AG04450 (cell line): ENCODE data around the gene IL1RAP. TPM values are rescaled to one million over a fixed set of nuclear protein-coding genes. Genes with fewer than 3 reads are reported as not detected.

Experiments
- CTCF ChIA-PET: fragments of 300-600, 350-600 bp; formaldehyde crosslinking; extraction: SDS; loops from one replicate; lab custom pipeline; 2022; ENCODE audit warnings: antibody characterized with exemption, inconsistent platforms; lab: Charles Lee
- POLR2A ChIA-PET: fragments of 350-600 bp; formaldehyde crosslinking; extraction: SDS; loops from one replicate; lab custom pipeline; 2021; ENCODE audit warnings: antibody characterized with exemption, inconsistent platforms; lab: Yijun Ruan, JAX
- DNase-seq: peaks from one replicate; pipeline ENCODE4 v3.0.0-alpha.2; 2011; ENCODE audit warnings: low read depth, low spot score
- H3K27ac ChIP-seq: one replicate; pipeline ENCODE4 v1.5.1; 2012; ENCODE audit warnings: low read depth, low read length, control low read depth
- H3K27me3 ChIP-seq: one replicate; pipeline ENCODE4 v1.6.0; 2012; ENCODE audit warnings: low read length; ENCODE audit not compliant: control insufficient read depth, insufficient read depth
- H3K4me3 ChIP-seq: 2 replicates; pipeline ENCODE4 v1.5.1; 2011; ENCODE audit warnings: mild to moderate bottlenecking, low read depth, low read length, control low read depth
- H3K9me3 ChIP-seq: 2 replicates; pipeline ENCODE4 v1.5.1; 2012; ENCODE audit warnings: low read length; ENCODE audit not compliant: control insufficient read depth, insufficient read depth
- polyA plus RNA-seq: library from polyadenylated mRNA; depleted of rRNA; stranded (reverse); fragments of >200 nt; gene quantifications from 2 replicates; pipeline ENCODE4 v1.2.3, GENCODE V29; 2011
- TF ChIP-seq, protein P1 (sequence below): IDR thresholded peaks from 2 replicates; pipeline ENCODE4 v1.5.1; 2011; ENCODE audit warnings: low read depth, low read length, control low read depth, inconsistent platforms

The IL1RAP gene
- polyA plus RNA-seq, 1 experiment: 9.9 TPM

DNA sequence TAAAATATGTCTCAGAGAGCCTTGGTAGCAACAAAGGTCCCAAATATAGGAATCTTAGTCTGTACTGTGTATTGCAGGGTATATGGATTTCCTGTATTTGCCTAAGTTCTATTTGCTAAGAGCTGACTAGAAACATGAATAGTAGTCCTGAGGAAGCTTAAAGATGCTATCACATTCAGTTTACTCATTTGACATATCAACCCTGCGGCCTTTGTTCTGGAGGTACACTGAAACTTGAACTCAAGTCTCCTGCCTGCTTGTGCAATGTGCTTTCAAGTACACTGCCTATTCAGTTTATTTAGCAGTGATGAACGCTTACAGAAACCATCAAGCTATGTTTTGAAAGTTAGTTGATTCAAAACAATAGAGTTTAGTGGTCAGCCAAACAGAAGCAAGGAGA, 21.1 kb downstream of the IL1RAP start:
- Histone ChIP-seq H3K27me3 (no peaks in the 10 kb centered on the region), H3K4me3 (no peak overlapping the region), H3K9me3 (no peaks in the 10 kb centered on the region), H3K27ac (no peak overlapping the region)
- TF ChIP-seq, protein P1, sequence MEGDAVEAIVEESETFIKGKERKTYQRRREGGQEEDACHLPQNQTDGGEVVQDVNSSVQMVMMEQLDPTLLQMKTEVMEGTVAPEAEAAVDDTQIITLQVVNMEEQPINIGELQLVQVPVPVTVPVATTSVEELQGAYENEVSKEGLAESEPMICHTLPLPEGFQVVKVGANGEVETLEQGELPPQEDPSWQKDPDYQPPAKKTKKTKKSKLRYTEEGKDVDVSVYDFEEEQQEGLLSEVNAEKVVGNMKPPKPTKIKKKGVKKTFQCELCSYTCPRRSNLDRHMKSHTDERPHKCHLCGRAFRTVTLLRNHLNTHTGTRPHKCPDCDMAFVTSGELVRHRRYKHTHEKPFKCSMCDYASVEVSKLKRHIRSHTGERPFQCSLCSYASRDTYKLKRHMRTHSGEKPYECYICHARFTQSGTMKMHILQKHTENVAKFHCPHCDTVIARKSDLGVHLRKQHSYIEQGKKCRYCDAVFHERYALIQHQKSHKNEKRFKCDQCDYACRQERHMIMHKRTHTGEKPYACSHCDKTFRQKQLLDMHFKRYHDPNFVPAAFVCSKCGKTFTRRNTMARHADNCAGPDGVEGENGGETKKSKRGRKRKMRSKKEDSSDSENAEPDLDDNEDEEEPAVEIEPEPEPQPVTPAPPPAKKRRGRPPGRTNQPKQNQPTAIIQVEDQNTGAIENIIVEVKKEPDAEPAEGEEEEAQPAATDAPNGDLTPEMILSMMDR: no peak
- no peak for DNase-seq
- ChIA-PET CTCF (interaction anchor here (1.1 to 3.8 kb wide), 6 partner anchors 9 to 516 kb away, joined by 3 to 18 read pairs (median 6); partner anchors contain the start of genes CLDN1 and IL1RAP), POLR2A (no interaction called here)

DNA sequence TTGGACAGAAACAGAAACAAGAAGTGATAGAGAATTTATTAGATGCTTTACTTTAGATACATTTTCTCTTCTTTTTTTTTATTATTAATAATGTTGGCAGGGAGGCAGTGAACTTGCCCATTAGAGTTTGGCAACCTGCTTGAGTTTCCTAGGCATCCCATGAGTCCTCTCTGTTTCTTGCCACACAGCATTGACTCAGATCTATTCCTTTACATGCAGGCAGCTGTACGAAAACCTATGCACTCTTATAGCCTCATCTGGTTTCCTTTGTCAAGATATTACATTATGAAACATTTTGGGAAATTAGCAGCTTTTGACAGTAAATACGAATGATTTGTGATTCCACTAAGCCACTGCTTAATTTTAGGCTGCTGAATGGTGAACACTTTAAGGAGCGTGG, 23.3 kb downstream of the IL1RAP start:
- Histone ChIP-seq H3K27me3 (no peaks in the 10 kb centered on the region), H3K27ac (no peak overlapping the region), H3K4me3 (no peak overlapping the region), H3K9me3 (no peaks in the 10 kb centered on the region)
- ChIA-PET POLR2A (no interaction called here), CTCF (interaction anchor here (2.1 kb wide), 1 partner anchor 160 kb away, joined by 7 read pairs; no protein-coding TSS in a partner anchor)
- TF ChIP-seq, protein P1: no peak
- DNase-seq: no peak

DNA sequence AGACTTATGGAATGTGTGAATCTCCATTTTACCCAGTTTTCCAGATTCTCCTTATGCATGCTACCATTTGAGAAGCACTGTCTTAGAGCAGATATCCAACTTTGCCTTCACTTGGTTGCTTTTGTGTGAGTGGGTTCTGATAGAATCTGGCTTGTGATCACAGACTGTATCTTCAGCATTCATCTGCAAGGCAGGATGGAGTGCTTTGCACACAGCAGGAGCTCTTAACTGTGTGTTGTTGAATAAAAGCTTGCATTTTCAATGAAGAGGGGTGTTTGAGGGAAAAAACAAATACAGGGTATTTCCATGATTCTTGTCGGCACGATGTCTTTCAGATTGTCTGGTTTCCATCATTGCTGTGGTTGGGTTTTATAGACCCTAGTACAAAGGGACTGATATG, 24.4 kb downstream of the IL1RAP start:
- POLR2A ChIA-PET: no interaction called here
- no peaks in the 10 kb centered on the region for H3K27me3 ChIP-seq
- CTCF ChIA-PET: no interaction called here
- no peaks in the 10 kb centered on the region for H3K9me3 ChIP-seq
- TF ChIP-seq, protein P1: no peak
- no peak overlapping the region for H3K27ac ChIP-seq
- H3K4me3 ChIP-seq: no peak overlapping the region
- no peak for DNase-seq

DNA sequence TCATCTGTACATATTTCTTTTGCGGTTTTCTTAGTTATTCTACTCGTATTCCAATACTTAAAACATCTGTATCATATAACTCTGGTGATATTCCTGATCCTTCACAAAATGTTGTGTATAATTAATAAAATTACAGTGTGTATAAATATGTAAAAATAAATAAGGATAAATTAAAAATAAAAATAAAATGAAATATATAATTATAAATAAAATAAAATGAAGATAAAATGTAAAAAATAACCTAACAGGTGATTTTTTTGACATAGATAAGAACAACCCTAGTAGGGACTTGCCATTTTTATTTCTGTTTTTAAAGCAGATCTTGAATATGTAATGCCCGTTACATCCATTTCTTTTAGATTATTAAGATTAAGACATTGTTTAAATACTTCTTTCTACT, 25.6 kb downstream of the IL1RAP start:
- H3K27me3 ChIP-seq: no peaks in the 10 kb centered on the region
- DNase-seq: no peak
- ChIA-PET POLR2A (no interaction called here), CTCF (no interaction called here)
- no peaks in the 10 kb centered on the region for H3K9me3 ChIP-seq
- no peak overlapping the region for H3K4me3 ChIP-seq
- no peak overlapping the region for H3K27ac ChIP-seq
- TF ChIP-seq, protein P1: no peak

DNA sequence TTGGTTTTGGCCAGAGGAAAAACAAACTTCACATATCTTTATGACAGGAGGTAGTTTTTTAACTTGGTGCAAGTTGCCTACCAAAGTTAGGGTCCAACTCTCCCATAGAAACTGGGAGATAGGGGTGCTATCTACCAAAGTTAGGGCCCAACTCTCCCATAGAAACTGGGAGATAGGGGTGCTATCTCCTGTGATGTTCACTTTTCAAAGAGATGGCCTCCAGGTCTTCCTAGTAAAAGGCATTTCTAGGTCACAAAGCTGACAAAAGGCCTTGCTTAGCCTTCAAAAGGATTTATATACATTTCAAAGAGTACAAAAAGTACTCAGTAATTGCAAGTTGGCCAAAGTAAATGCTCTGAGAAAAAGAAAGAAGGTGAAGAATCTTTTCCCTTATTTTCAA, 27.1 kb downstream of the IL1RAP start:
- Histone ChIP-seq H3K4me3 (no peak overlapping the region), H3K27me3 (no peaks in the 10 kb centered on the region), H3K27ac (no peak overlapping the region), H3K9me3 (no peaks in the 10 kb centered on the region)
- TF ChIP-seq, protein P1: no peak
- DNase-seq: no peak
- ChIA-PET CTCF (no interaction called here), POLR2A (no interaction called here)
